HG03039 (cell line): Measurements from ENCODE around the gene CRYL1.

Source experiments
- ATAC-seq: cut with Tn5 transposase; IDR thresholded peaks from one replicate; pipeline ENCODE4 v1.9.1; 2021; ENCODE audit warnings: mild to moderate bottlenecking, moderate library complexity; ENCODE audit not compliant: unreplicated experiment

Gene CRYL1

DNA sequence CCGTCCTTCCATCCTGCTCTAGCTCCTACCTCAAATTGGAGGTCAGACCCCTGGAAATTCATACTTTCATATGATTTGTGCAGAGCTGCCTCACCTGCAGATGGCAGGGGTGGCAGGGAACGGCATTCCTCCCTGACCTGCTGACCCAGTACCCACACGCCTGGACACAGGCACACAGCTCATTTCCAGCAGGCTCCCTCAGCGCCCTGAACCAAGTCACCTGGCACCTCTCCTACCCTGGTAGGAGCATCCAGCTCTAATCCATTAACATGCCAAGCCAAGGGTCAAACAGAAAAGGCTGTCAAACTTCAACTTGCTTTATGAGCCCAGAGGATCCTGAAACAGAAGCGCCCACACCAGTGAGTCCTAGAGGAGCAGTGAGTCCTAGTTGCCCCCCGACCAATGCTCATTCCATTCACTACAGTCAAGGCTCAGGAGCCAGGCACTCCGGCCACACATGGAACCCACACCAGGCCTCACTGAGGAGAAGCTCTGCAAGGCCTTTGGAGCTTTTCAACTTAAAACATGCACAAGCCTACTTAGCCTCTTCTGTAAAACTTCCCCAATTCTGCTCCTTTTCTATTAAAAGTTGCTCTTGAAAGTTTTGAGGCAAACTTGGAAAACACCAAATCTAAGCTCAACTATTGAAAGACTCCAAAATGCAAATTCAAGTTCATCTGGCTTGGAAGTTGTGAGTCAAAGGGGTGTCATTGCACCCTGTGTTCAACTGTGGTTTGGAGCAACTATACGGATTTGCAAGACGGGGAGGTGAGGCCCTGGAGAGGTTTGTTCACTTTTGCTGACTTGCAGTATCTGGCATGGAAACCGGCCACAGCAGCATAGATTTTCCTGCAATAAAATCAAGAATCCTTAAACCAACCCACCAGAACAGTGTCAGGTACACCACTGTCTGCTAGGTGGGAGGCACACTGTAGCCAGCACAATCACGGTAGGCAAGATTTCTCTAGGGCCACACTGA, 96.7 kb downstream of the CRYL1 start:
- ATAC-seq: no peak

DNA sequence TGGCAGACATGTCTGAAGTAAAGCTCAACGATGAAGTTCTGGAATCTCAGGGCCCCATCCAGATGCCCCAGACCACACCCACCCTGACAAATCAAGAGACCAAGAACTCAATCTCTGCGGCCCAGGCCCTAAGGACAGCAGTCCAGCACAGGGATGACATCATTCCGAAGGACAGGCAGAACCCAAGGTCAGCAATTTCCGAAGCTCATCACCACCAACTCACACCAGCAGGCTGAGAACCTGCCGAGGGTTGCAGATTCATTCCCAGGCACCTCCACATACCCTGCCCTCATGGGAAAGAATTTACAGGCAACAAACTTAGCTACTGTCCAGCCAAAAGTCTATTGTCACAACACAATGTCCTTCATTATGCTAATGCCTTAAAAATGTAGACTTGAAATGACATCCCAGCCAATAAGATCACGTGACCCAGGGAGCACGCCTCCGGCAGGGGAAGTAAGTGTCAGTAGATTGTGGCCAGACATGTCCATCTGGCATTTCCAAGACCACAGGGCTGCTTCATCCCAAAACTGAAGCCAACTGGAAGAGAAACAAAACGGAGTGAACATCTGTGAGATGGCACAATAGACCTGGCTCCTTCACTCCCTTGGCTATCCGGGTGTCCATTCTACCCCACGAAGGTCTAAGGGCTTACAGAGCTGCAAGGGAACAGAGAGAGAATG, 98.8 kb downstream of the CRYL1 start:
- no peak for ATAC-seq

GRCh38 chr13:20425819-20426219, 99.8 kb downstream of the CRYL1 start:
- ATAC-seq: peak; percentile 74

DNA sequence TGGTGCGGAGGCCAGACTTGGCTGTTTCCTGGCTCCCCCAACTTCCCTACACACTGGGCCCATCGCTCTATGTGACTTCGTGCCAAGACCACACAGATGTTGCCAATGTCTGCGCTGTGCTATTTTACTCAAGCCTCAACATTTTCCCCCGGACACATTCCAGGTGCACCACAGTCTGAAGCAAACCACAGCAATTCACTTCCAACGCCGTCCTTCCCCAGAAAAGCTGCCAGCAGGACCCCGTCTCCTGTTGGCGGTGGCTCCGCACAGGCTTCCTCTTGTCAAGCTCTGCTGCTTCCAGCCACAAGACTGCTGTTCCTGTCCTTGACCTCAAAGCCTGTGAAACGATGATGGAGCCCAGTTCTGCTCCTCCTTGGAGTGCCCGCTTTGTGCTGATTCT, 100.7 kb downstream of the CRYL1 start:
- ATAC-seq: no peak

- no peak for ATAC-seq
Measured at GRCh38 chr13:20424559-20424852, 101.2 kb downstream of the CRYL1 start.

GRCh38 chr13:20422362-20422761, 103.3 kb downstream of the CRYL1 start:
- no peak for ATAC-seq

DNA sequence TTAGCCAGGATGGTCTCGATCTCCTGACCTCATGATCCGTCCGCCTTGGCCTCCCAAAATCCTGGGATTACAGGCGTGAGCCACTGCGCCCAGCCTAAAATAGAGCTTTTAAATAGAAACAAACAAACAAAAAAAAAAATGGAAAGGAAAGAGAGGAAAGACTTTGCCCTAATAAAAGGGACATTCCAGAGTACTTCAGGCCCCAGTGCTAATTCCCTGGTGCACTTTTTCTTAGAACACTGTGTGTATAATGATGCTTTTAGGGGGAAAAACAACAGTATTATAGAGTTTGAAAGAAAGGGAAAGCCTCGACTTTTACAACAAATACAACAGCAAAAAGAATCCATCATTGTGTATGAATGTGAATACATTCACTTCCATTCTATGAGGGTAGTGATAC, 104.7 kb downstream of the CRYL1 start:
- no peak for ATAC-seq

- no peak for ATAC-seq
Measured at GRCh38 chr13:20418953-20419352, 106.7 kb downstream of the CRYL1 start.

- no peak for ATAC-seq
Measured at GRCh38 chr13:20416223-20416745, 109.4 kb downstream of the CRYL1 start.

- no peak for ATAC-seq
Measured at GRCh38 chr13:20415694-20416107, 110.0 kb downstream of the CRYL1 start.

DNA sequence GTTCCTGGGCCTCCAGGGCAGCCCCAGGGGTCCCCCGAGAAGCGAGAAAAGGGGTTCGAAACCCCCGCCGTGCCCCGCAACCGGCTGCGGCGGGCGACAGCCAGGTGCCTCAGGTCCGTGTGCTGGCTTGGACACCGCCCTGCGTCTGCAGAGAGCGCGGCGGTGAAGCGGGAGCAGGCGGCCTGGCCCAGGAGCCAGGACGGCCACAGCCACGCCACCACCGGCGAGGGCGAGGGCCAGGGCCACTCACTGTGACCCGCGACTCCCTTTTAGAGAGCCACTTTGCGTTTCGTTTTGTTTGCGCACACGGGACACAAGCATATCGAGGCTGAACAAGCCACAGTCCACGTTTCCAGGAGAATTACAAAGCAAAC, 110.4 kb downstream of the CRYL1 start:
- ATAC-seq: no peak

- ATAC-seq: no peak
Measured at GRCh38 chr13:20414546-20415305, 110.9 kb downstream of the CRYL1 start.

DNA sequence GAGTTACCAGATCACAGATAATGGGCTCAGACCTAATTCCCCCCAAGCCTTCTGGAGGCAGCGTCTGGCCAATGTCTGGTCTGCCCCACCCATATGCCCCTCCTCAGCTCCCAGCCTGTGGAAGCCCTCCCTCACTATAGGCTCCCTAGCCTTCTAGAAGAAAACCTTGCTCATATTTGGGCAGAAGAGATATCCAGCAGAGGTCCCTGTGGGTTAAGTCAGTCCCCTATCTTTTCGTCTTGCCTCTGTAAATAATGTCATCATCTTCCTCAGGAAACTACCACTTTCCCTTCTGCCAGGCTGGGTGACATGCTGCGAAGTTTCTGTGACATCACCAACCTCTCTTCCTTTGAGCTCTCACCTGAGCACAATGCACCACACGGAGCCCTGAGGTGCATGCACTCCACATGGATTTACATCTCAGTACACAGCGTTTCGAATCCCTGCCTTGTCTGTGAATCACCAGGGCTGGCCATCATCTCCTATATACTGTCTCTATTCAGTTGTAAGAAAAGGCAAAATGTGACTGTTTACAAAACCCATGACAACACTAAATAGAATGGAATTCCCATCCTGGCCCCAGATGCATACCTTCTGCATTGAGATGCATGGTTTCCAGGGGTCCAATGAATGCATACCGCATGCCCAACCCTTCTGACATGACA, 112.8 kb downstream of the CRYL1 start:
- ATAC-seq: no peak

DNA sequence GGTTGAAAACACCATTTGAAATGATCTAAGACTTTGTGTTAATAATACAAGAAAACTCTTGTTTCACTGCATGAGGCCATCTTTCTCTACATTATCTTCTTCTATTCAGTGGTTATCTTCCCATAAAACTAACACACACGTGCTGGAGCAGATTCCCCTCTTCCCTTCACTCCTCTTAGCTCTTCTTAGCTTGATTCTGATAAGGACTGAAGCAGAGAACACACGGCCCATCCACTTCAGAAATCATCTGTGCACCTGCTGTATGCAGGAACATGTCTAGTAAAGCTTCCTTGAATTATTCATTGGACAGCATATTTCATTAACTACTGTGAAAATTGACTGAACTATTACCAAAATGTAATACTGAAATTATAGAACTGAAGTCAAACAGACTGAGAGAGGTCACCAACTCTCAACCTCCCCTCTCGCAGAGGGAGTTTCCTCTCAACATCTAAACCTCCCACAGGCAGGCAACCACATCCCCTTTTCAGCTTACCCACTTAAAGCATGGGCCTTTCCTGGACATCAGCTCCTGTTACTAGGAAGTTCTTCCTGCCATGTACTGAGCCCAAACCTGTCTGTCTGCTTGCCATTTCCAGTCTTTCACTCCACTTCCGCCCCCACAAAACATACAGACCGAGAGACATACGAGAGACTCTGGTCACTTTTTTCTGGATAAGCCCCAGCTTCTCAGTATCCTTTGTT, 113.9 kb downstream of the CRYL1 start:
- peak; percentile 90 for ATAC-seq

DNA sequence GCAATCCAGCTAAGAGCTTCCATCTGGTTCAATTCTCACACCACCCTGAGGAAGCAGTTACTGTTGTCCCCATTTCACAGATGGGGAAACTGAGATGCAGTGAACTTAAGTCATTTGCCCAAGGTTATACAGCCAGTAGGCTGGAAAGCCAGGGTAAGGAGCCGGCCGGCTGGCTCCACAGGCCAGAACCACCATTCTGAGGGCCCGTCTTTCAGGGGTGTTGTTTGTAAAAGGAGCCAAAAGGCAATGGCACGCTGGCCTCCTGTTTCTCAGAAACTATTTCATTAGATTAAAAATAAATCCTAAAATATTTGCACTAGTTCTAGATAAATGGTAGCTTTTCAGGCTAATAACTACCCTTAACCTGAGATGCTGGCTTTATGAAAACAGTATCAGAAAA, 114.9 kb downstream of the CRYL1 start:
- no peak for ATAC-seq

DNA sequence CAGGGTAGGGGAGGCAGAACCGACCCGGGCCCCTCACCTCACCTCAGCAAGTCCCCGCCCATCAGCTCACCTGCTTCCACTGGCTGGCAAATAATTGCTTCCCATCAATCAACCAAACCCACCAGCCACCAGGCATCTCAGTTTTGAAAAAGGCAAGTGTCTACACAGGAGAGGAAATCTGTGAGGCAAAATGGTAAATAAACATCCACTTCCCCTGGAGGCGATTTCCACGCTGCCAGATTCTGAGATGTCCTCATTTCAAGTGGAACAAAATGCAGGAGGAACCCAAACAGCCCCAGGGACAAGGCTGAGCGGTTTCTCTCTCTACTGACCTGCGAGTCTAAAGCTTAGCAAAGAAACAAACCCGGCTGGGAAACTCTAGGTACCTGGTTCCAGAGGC, 117.5 kb downstream of the CRYL1 start:
- no peak for ATAC-seq

DNA sequence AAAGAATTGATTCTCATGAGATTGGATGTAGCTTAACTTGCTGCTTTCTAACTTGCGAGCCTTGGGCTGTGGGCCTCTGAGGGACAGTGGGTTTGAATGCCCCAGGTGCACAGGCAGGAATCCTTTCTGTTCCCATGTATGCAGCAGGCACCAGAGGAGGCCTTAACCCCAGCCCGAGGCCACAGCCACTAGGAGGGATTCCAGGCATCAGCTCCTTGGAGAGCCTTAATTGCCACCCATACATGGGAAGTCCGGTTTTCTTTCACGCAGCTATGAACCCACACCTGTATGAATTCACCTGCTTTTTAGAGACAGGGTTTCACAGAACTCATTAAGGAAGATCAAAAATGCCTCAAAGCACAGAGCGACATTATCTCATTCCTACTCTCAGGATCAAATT, 117.9 kb downstream of the CRYL1 start:
- no peak for ATAC-seq

- ATAC-seq: no peak
Measured at GRCh38 chr13:20405691-20406090, 120.0 kb downstream of the CRYL1 start.

- no peak for ATAC-seq
Measured at GRCh38 chr13:20404488-20405222, 121.0 kb downstream of the CRYL1 start.

DNA sequence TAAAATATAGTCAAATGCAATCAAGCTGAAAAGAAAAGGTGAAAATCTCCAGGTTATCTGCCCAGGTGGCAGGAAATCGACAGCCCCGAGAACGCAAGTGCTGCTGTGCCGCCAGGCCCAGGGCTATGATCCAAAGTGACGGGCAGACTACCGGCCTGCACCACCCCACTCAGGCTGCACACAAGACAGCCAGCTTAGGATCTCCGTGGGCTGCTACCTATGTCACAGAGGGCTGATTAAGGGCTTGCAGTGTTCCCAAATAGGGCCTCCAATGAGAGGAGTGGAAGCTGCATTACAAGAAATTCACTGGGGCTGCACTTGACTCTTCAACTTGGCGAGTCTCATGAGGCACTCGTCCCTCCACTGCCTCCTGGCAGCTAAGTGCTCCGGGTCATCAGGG, 121.8 kb downstream of the CRYL1 start:
- ATAC-seq: no peak
